Measurements from ENCODE around the gene DHCR24.

The DHCR24 gene

DNA sequence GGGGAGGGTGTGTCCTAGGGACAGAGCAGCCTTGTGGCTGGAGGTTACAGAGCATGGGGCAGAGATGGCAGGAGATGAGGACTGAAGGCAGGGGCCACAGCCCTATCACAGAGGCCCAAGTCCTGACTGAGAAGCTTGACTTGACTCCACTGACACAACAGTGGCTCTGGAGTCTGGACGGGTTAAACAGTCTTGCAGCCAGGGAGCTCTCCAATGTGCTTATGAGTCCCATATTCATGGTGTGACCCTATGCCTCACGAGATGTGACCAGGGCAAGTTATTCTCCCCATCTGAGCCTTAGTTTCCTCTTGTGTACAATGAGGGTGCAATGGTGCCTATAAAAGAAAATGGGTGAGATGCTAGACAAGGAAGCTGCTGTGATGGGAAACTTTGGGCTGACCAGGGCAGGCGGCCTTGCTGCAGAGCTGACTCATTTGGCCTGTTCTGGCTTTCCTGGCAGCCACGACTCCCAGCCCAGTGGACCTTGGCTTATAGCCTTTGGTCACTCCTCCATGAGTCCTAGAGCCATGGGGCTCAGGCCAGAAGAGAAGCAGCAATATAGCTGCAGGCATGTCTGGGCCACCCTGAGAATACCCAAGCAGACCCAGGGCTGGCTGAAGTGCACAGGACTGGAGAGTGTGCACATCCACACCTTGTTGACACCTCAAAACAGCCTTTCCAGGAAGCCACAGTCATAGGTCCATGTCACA, 83.1 kb downstream of the DHCR24 start:
- DNase-seq (ENCODE audit: low read depth), result no peak
- no peak overlapping the region for H3K4me3 ChIP-seq (ENCODE audit: low read length)
- no peak for TF ChIP-seq CTCF (conservative IDR thresholded peaks at IDR 0.05; ENCODE audit: low read length)

GRCh38 chr1:54800899-54801759, 85.9 kb downstream of the DHCR24 start, which contains the start of gene TTC22:
Gene TTC22, minus strand, starts transcription at chr1:54801323. Its CDS starts 160 bp downstream, at chr1:54801163.
- no peak within 1 kb of the TSS; the same call in 1 of the 2 replicates for H3K4me3 ChIP-seq (ENCODE audit: low read length)
- no peak for DNase-seq (ENCODE audit: low read depth)
- peak; percentile 40 for TF ChIP-seq CTCF (conservative IDR thresholded peaks at IDR 0.05; ENCODE audit: low read length)

GRCh38 chr1:54800041-54800898, 86.7 kb downstream of the DHCR24 start:
- TF ChIP-seq CTCF (conservative IDR thresholded peaks at IDR 0.05; ENCODE audit: low read length), result no peak
- DNase-seq (ENCODE audit: low read depth), result no peak
- no peak overlapping the region for H3K4me3 ChIP-seq (ENCODE audit: low read length)
